SK-N-SH treated with all-trans-retinoic acid at 6 μM for 48 hours (cell line): ENCODE measurements around the gene TAF7L.

Experiments used
- ATAC-seq: fragments of 200-7000 bp; cut with Tn5 transposase; 3 replicates; pipeline ENCODE4 v1.9.1; 2020; ENCODE audit warnings: mild to moderate bottlenecking, moderate library complexity
- ARNTL ChIP-seq: fragments of 450-650 bp; formaldehyde crosslinking; IDR thresholded peaks from 2 replicates; pipeline ENCODE4 v1.5.0; 2020; ENCODE audit warnings: low read depth, mild to moderate bottlenecking, moderate library complexity, borderline replicate concordance
- BACH2 ChIP-seq: fragments of 250-450 bp; sonication (Bioruptor Pico); IDR thresholded peaks from 2 replicates; pipeline ENCODE4 v1.9.0; 2021; ENCODE audit warnings: mild to moderate bottlenecking, borderline replicate concordance
- CSDC2 ChIP-seq: fragments of 250-450 bp; sonication (Bioruptor Pico); IDR thresholded peaks from 2 replicates; pipeline ENCODE4 v1.5.0; 2020; ENCODE audit warnings: mild to moderate bottlenecking, moderate library complexity
- ESRRG ChIP-seq: fragments of 250-450 bp; sonication (Bioruptor Pico); IDR thresholded peaks from 2 replicates; pipeline ENCODE4 v1.6.1; 2021; ENCODE audit warnings: mild to moderate bottlenecking
- GLIS3 ChIP-seq: fragments of 250-450 bp; sonication (Bioruptor Pico); IDR thresholded peaks from 2 replicates; pipeline ENCODE4 v1.5.0; 2020; ENCODE audit warnings: mild to moderate bottlenecking, moderate library complexity
- ISL1 ChIP-seq: fragments of 250-450 bp; sonication (Bioruptor Pico); IDR thresholded peaks from 2 replicates; pipeline ENCODE4 v2.1.2; 2022; ENCODE audit warnings: mild to moderate bottlenecking, moderate library complexity
- OSR1 ChIP-seq: fragments of 250-450 bp; sonication (Bioruptor Pico); IDR thresholded peaks from 2 replicates; pipeline ENCODE4 v1.8.0; 2022; ENCODE audit warnings: moderate library complexity, mild to moderate bottlenecking, inconsistent platforms
- POU6F1 ChIP-seq: fragments of 250-450 bp; sonication (Bioruptor Pico); IDR thresholded peaks from 2 replicates; pipeline ENCODE4 v1.8.0; 2021; ENCODE audit warnings: low read depth, mild to moderate bottlenecking, moderate library complexity, borderline replicate concordance
- PPARA ChIP-seq: fragments of 250-450 bp; sonication (Bioruptor Pico); IDR thresholded peaks from 2 replicates; pipeline ENCODE4 v1.5.0; 2020; ENCODE audit warnings: mild to moderate bottlenecking, borderline replicate concordance
- RARB ChIP-seq: fragments of 250-450 bp; sonication (Bioruptor Pico); IDR thresholded peaks from 2 replicates; pipeline ENCODE4 v1.8.0; 2021; ENCODE audit warnings: mild to moderate bottlenecking, moderate library complexity
- SNAI2 ChIP-seq: fragments of 250-450 bp; sonication (Bioruptor Pico); IDR thresholded peaks from 2 replicates; pipeline ENCODE4 v1.5.0; 2020; ENCODE audit warnings: mild to moderate bottlenecking, moderate library complexity
- TCF4 ChIP-seq: fragments of 250-450 bp; sonication (Bioruptor Pico); IDR thresholded peaks from 2 replicates; pipeline ENCODE4 v1.8.0; 2021; ENCODE audit warnings: mild to moderate bottlenecking, moderate library complexity, borderline replicate concordance
- TOX ChIP-seq: fragments of 250-450 bp; sonication (Bioruptor Pico); IDR thresholded peaks from 2 replicates; pipeline ENCODE4 v1.8.0; 2021; ENCODE audit warnings: mild to moderate bottlenecking, moderate library complexity, borderline replicate concordance
- TSHZ2 ChIP-seq: fragments of 250-450 bp; sonication (Bioruptor Pico); IDR thresholded peaks from 2 replicates; pipeline ENCODE4 v1.5.0; 2020; ENCODE audit warnings: mild to moderate bottlenecking, moderate library complexity
- ZC3H10 ChIP-seq: fragments of 250-450 bp; sonication (Bioruptor Pico); IDR thresholded peaks from 2 replicates; pipeline ENCODE4 v1.5.1; 2021; ENCODE audit warnings: mild to moderate bottlenecking, moderate library complexity
- ZFP3 ChIP-seq: fragments of 250-450 bp; sonication (Bioruptor Pico); IDR thresholded peaks from 2 replicates; pipeline ENCODE4 v1.5.0; 2020; ENCODE audit warnings: mild to moderate bottlenecking, moderate library complexity
- ZFP30 ChIP-seq: fragments of 450-650 bp; formaldehyde crosslinking; IDR thresholded peaks from 2 replicates; pipeline ENCODE4 v1.5.0; 2022; ENCODE audit warnings: mild to moderate bottlenecking, moderate library complexity
- ZNF565 ChIP-seq: fragments of 450-650 bp; formaldehyde crosslinking; conservative IDR thresholded peaks from 2 replicates; pipeline ENCODE4 v1.5.0; 2020; ENCODE audit warnings: low read depth, mild to moderate bottlenecking, moderate library complexity
- ZNF70 ChIP-seq: fragments of 450-650 bp; formaldehyde crosslinking; IDR thresholded peaks from 2 replicates; pipeline ENCODE4 v1.5.0; 2020; ENCODE audit warnings: mild to moderate bottlenecking, moderate library complexity
- ZNF8 ChIP-seq: fragments of 450-650 bp; formaldehyde crosslinking; IDR thresholded peaks from 2 replicates; pipeline ENCODE4 v1.5.0; 2020; ENCODE audit warnings: mild to moderate bottlenecking, moderate library complexity
- TF ChIP-seq, protein P1 (sequence below): fragments of 250-450 bp; sonication (Bioruptor Pico); IDR thresholded peaks from 2 replicates; pipeline ENCODE4 v1.5.1; 2020; ENCODE audit warnings: low read depth, mild to moderate bottlenecking, moderate library complexity
- TF ChIP-seq, protein P2 (sequence below): fragments of 250-450 bp; sonication (Bioruptor Pico); IDR thresholded peaks from 2 replicates; pipeline ENCODE4 v1.5.1; 2021; ENCODE audit warnings: mild to moderate bottlenecking, moderate library complexity

The TAF7L gene

GRCh38 chrX:101276238-101276637, 14.9 kb downstream of the TAF7L start:
- TF ChIP-seq GLIS3 (CRISPR knock-in tag) (no peak), RARB (CRISPR knock-in tag) (no peak), PPARA (CRISPR knock-in tag) (no peak), ARNTL (CRISPR knock-in tag) (no peak), ISL1 (CRISPR knock-in tag) (no peak)
- TF ChIP-seq, protein P1, sequence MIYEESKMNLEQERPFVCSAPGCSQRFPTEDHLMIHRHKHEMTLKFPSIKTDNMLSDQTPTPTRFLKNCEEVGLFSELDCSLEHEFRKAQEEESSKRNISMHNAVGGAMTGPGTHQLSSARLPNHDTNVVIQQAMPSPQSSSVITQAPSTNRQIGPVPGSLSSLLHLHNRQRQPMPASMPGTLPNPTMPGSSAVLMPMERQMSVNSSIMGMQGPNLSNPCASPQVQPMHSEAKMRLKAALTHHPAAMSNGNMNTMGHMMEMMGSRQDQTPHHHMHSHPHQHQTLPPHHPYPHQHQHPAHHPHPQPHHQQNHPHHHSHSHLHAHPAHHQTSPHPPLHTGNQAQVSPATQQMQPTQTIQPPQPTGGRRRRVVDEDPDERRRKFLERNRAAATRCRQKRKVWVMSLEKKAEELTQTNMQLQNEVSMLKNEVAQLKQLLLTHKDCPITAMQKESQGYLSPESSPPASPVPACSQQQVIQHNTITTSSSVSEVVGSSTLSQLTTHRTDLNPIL (CRISPR knock-in tag): no peak

GRCh38 chrX:101274198-101274597, 16.9 kb downstream of the TAF7L start:
- TF ChIP-seq SNAI2 (CRISPR knock-in tag) (no peak), TSHZ2 (CRISPR knock-in tag) (no peak), CSDC2 (CRISPR knock-in tag) (no peak), TCF4 (CRISPR knock-in tag) (no peak), ZC3H10 (CRISPR knock-in tag) (no peak), ZFP30 (no peak), ESRRG (no peak), TOX (no peak), PPARA (CRISPR knock-in tag) (no peak), ZNF70 (no peak), ZNF8 (CRISPR knock-in tag) (no peak), POU6F1 (CRISPR knock-in tag) (no peak), OSR1 (CRISPR knock-in tag) (no peak)
- TF ChIP-seq, protein P1 (CRISPR knock-in tag): no peak
- TF ChIP-seq, all 23 proteins: peak for 0
- ATAC-seq: no peak

More at GRCh38 chrX:101276238-101276637, 14.9 kb downstream of the TAF7L start:
- ATAC-seq: no peak

- ATAC-seq: peak; percentile 40; the same call in 2 of the 3 replicates
- TF ChIP-seq GLIS3 (CRISPR knock-in tag): no peak
- TF ChIP-seq ZFP30: no peak
- TF ChIP-seq TOX: no peak
- no peak for TF ChIP-seq ZFP3 (CRISPR knock-in tag)
- TF ChIP-seq ZNF8 (CRISPR knock-in tag): no peak
- TF ChIP-seq, protein P2, sequence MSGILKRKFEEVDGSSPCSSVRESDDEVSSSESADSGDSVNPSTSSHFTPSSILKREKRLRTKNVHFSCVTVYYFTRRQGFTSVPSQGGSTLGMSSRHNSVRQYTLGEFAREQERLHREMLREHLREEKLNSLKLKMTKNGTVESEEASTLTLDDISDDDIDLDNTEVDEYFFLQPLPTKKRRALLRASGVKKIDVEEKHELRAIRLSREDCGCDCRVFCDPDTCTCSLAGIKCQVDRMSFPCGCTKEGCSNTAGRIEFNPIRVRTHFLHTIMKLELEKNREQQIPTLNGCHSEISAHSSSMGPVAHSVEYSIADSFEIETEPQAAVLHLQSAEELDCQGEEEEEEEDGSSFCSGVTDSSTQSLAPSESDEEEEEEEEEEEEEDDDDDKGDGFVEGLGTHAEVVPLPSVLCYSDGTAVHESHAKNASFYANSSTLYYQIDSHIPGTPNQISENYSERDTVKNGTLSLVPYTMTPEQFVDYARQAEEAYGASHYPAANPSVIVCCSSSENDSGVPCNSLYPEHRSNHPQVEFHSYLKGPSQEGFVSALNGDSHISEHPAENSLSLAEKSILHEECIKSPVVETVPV (CRISPR knock-in tag): no peak
- TF ChIP-seq BACH2 (CRISPR knock-in tag): no peak
- TF ChIP-seq RARB (CRISPR knock-in tag): no peak
- no peak for TF ChIP-seq OSR1 (CRISPR knock-in tag)
Measured at GRCh38 chrX:101265869-101266428, 25.2 kb downstream of the TAF7L start.

DNA sequence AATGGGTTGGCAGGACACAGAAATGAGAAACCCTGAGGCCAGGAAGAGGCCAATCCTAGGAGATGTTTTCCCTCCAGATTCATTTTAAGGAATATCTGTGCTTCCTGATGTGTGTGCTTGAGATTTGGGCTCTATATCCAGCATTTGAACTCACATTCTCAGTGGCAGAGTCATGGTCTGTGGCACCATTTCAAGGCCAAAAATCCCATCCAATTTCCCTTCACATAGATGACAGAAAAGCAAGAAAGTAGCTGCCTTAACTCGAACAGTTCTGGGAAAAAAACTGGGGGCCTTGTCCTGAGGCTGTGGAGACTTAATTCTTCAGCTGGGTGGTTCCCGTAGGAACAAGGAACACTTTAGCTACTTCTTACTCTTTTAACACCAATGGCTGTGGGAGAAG, 27.4 kb downstream of the TAF7L start:
- ATAC-seq: no peak
- TF ChIP-seq CSDC2 (CRISPR knock-in tag) (no peak), TSHZ2 (CRISPR knock-in tag) (no peak), ISL1 (CRISPR knock-in tag) (no peak), GLIS3 (CRISPR knock-in tag) (no peak), RARB (CRISPR knock-in tag) (no peak), ZNF565 (CRISPR knock-in tag) (no peak), POU6F1 (CRISPR knock-in tag) (no peak), ZFP3 (CRISPR knock-in tag) (no peak), TCF4 (CRISPR knock-in tag) (no peak), ZFP30 (no peak), ESRRG (no peak)
